Thyroid gland (tissue), 4 donors: ENCODE results near the gene RTTN.

Experiments
- CTCF ChIP-seq, 6 experiments: fragments of 200-600 bp in 3 of 6; fragments of 450-650 bp in 3 of 6; sonication (generic) in 3 of 6; IDR thresholded peaks; one replicate each; pipeline ENCODE4 v1.5.1; 2016 to 2019; ENCODE audit warnings: antibody characterized with exemption in 6 of 6, mild to moderate bottlenecking in 2 of 6, inconsistent platforms in 1 of 6, moderate library complexity in 1 of 6
- POLR2A ChIP-seq, 2 donors: fragments of 450-650 bp; IDR thresholded peaks; one replicate each; pipeline ENCODE4 v1.6.1; 2017; ENCODE audit warnings: antibody characterized with exemption in 2 of 2, mild to moderate bottlenecking in 2 of 2, moderate library complexity in 1 of 2

- TF ChIP-seq CTCF (IDR thresholded peaks at IDR 0.05) = no peak
- no peak for TF ChIP-seq POLR2A (IDR thresholded peaks at IDR 0.05)
These were observed 22.0 kb downstream of the RTTN start for GRCh38 chr18:70183441-70183840.
